SKM-1 treated with dmso at 0.1 percent for 144 hours (cell line): ENCODE data around the gene POU2F3.

ENCODE experiments used
- DNase-seq: peaks from one replicate; lab custom pipeline; 2025; ENCODE audit not compliant: unreplicated experiment; lab: John Stamatoyannopoulos, UW

The POU2F3 gene

GRCh38 chr11:120316880-120317688 is 77.1 kb downstream of the POU2F3 start:
- DNase-seq, result no peak

DNA sequence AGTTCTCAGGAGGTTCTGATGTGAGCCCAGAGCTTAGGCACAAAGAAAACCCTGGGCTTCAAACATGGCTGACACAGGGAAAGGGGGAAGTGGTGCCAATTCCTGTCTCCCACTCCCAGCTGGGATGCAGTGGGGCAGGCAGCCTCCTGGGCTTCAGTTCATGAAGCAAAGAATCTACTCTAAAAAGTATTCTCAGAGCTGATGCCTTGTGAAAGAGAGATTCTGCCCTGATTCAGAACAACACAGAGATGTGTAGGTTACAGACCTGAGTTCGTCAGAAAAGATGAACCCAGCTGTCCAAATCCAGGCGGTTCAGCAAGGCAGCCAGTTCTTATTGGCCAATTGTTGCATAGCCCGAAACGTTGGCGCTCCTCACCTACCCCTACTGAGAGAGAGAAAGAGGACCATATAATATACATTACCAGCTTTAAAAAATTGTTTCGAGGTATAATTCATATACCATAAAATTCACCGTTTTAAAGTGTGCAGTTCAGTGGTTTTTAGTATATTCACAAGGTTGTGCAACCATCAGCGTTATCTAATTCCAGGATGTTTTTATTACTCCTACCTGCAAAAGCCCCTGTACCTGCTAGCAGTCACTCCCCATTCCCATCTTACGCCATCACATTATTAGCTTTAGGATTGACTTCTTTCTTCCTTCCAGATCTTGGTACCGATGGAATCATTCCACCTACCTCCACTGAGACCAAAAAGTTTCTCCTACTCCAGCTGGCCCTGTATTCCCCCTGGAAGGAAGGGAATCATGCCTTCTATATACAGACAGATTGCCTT is 77.9 kb downstream of the POU2F3 start:
- DNase-seq, result no peak

DNA sequence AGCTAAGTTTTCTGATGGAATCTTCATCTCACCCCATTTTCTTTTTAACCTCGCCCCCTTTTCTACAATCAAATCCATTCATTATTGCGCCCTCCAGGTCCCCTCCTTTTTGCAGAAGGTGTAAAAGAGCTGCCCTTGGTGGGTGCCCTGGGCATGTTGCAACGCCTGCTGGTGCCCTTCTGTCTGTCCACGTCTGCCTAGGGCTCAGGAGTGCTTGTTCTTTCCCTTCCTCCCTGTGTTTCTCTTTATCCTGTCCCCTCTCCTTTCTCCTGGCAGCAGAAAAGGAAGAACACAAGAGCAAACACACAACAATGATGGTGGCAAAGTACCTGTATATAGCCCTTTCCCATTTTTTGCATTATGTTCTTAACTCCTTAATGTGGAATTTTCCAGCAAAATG is 79.0 kb downstream of the POU2F3 start:
- DNase-seq, result no peak

DNA sequence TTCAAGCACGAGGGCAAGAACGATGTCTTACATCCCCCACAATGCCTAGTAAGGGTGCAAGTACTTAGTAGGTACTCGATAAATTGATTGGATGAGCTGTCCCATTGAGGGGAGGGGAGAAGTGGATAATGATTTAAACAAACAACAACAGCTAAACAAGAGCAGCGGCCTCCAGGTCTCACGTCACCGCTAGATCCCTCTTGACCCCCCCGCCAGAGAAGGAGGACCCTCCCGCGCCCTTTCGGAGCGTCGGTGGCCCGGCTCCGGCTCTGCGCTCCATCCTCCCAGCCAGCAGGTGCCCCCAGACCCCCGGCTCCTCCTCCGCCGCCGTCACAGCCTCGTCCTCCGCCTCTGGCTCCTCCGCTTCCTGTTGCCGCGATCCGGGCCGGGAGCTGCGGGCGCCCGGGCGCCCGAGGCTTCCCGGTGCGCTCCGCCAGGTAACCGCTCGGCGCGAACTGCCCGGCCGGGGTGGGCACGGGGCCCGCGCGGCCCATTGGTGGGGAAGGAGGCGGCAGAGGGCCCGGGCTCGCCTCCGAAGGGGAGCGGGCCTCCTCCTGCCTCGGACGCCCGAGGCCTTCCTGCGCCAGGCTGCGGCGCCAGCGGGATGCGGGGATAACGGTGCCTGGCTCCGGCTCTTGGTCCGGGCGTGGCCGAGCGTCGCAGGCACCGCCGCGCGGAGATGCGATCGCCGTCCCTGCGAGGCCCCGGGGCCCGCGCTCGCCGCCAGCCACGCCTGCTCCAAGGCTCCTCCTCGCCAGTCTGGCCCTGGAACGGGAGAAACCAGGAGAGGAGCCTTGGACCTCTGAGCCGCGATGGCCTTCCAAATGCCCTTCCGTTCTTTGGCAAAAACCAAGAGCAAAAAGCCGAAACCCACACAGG is 85.2 kb downstream of the POU2F3 start, which contains the start of gene TLCD5:
TSS of gene TLCD5 (plus strand) at position 368 of the 879 bp plus-strand sequence. CDS start 2,143 bp downstream, outside the sequence.
- no peak for DNase-seq

- DNase-seq, result no peak
Measured at GRCh38 chr11:120326228-120326627, 86.3 kb downstream of the POU2F3 start.

GRCh38 chr11:120326845-120327281 is 86.9 kb downstream of the POU2F3 start:
- no peak for DNase-seq

- DNase-seq, result no peak
Measured at GRCh38 chr11:120327311-120327710, 87.4 kb downstream of the POU2F3 start.

GRCh38 chr11:120329556-120329955 is 89.6 kb downstream of the POU2F3 start:
- no peak for DNase-seq

DNA sequence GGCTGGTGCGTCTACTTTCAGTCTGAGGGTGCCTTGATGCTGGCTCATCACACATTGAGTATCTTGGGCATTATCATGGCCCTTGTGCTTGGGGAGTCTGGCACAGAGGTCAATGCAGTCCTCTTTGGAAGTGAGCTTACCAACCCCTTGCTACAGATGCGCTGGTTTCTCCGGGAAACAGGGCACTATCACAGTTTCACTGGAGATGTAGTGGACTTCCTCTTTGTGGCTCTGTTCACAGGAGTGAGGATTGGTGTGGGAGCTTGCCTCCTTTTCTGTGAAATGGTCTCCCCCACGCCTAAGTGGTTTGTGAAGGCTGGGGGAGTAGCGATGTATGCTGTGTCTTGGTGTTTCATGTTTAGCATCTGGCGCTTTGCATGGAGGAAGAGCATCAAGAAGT is 90.1 kb downstream of the POU2F3 start:
- no peak for DNase-seq

GRCh38 chr11:120331301-120331996 is 91.5 kb downstream of the POU2F3 start:
- DNase-seq, result no peak

- no peak for DNase-seq
Measured at GRCh38 chr11:120332822-120333716, 93.1 kb downstream of the POU2F3 start.

DNA sequence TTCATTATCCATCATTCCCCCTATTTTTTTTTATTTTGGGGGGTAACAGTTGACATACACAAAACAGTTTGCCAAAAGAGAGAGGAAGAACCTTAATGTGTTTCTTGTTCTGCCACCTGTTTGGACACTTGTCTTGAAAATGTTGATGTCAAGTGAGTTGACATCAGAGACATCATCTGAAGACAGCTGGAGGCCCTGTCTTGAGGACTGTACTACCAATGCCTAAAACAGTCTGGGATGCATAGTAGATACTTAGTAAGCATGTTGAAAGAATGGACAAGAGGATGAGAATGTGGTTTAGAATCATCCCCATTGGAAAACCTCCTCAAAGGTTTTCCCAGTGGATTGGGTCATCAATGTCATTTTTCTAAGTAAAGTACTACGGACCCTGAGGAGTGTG is 93.9 kb downstream of the POU2F3 start:
- no peak for DNase-seq

GRCh38 chr11:120334332-120334731 is 94.4 kb downstream of the POU2F3 start:
- DNase-seq, result no peak

- DNase-seq, result peak; percentile 76
Measured at GRCh38 chr11:120334894-120335462, 95.0 kb downstream of the POU2F3 start.

DNA sequence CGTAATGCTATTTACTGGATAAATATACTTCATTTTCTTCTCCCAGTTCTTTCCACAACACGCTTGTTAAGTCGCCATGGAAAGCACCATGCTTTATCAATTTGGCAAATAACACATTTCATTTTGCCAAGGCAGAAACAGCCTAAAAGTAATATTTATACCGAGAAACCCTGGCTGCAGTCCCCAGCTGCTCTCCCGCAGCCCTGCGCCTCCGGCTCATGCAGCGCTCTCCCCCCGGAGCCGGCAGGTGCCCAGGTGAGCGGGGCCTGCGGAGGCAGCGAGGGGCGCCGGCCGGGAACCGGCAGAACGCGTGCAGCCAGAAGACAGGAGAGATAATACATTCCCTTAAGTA is 95.6 kb downstream of the POU2F3 start:
- DNase-seq, result no peak

DNA sequence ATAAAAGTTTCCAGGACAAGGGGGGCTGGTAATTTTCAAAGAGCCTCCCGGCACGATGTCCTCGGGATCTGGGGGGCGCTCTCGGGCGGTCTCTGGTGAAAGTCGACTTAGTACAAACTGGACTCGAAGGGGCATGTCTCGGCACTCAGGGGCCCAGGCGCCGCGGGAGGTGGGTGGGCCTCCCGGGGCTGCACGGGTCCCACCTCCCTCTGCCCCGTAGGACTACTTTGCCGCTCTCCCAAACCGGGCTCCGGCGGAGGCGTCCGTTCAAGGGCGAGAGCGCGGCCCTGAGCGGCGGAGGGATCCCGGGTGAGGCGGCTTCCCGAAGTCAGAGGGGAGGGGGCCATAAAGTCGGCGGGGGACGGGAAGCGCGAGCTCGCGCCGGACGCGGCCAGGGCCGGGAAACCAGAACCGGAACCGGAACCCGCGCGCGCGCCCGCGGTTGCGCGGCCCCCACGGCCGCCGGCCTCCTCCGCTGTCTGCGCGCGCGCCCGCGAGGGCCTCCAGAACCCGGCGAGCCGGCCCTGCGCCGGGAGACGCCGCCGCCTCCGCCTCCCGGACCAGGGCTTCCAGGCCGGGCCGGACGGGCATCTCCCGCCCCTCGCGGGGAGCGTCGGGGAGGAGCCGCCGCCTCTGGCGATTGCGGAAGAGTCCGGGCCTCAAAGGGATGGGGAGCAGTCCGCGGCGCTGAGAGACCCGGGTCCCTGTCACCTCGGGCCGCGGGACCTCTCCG is 96.1 kb downstream of the POU2F3 start, which contains the start of gene ARHGEF12:
TSS of gene ARHGEF12 (plus strand) at position 506 of the 733 bp plus-strand sequence. CDS start 831 bp downstream, outside the sequence.
- DNase-seq, result peak; percentile 54

GRCh38 chr11:120336641-120337354 is 96.9 kb downstream of the POU2F3 start:
- DNase-seq, result no peak
